HG03575 (cell line): Measurements from ENCODE around the gene NR3C2.

Experiments
- ATAC-seq: cut with Tn5 transposase; IDR thresholded peaks from one replicate; pipeline ENCODE4 v1.9.1; 2021; ENCODE audit not compliant: unreplicated experiment, insufficient number of reproducible peaks, low FRiP score; ENCODE audit errors: extremely low read depth

NR3C2 gene

DNA sequence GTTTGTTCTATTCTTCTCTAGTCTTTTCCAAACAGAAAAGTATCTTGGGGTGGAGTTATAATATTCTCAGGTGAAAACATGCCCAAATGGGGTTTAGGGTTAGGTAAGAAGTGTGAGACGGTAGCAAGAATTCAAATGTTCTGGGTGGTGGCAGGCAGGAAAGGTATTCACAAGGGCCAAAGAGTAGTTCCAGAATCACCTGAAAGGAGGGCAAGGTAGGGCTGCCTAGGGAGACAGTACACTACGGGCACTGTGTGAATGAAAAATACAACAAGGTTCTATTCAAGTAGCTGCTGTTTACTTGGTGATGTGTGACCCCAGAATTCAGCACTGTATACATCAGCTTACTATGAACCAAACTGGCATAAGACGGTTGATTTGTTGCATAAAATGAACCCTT, 51.9 kb downstream of the NR3C2 start:
- ATAC-seq, result no peak

DNA sequence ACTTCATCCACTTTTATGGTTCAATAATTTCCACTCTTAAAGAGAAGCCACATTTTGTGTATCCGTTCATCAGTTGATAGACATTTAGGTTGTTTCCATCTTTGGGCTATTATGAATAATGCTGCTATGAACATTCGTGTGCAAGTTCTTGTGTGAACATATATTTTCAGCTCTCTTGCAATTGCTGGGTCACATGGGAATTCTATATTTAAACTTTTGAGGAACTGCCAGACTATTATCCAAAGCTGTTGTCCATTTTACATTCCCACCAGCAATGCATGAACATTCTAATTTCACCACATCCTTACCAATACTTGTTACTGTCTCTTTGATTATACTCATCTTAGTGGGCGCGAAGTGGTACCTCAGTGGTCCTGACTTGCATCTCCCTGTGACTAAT, 61.9 kb downstream of the NR3C2 start:
- ATAC-seq, result no peak

DNA sequence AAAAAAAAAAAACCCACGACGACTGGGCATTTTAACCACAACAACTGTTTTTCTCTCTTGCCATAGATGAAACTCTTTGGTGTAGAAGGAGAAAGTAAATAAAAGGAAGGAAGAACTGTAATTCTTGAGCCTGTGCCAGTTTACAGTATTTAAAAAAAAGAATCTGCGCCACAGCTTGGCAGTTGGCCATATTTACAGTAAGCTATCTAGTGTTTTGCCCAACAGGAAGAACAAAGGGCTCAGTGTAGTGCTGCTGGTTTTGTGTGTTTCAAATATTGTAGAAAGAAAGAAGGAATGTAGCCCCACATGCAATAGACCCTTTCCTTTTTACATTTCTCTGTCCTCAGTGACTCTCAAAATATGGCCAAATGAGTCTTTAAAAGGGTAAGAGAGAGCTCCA, 66.1 kb downstream of the NR3C2 start:
- ATAC-seq, result no peak

DNA sequence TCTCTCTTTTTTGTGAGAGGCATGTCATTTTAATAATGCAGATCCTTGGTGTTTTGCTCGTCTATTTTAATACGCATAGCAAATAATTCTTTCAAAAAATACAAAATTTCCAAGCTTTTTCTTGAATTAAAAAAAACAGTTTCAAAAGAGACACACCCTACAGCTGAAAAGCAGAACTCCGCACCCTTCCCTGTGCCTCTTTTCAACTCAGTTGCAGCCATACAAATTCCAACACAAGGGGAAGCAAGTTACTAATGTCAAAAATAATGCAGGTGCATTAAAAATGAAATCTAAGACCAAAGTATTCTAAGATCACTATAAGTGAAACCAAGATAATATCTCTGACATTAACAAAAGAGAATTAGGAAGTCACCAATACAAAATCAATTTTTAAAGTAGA, 66.6 kb downstream of the NR3C2 start:
- ATAC-seq, result no peak

DNA sequence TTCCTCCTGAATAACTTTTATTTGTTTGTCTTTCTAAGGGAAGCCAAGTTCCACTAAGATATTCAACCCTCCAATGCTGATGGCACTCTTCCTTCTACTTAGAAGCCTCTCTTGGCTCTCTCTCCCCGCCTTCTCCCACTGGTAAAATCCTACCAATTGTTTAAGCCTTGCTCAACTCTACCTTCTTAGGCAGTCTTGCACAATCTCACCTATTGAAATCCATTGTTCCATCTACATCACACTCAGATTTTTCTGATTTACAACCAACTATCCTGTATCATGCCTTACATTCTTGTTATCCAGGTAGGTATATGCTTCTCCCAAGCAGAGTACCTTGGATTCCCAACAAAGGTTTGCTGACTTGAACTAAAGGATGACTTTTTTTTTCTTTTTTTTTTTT, 69.1 kb downstream of the NR3C2 start:
- no peak for ATAC-seq

DNA sequence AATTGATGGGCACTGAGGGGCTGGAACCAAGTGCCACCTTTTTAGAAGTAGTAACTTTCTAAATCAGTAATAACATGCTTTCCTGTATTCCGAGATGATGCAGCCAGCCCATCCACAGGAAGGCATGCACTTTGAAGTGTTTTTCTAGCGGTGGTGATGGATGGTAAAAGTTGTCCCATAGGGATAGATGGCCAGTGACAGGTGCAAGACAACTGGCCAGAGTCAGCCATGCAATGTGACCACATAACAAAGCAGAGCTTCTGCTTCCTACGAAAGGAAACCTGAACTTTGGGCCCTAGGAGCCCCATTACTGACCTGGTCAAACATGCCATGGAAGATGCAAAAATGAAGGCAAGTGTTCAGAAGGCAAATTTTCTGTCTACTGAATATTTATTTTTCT, 72.3 kb downstream of the NR3C2 start:
- no peak for ATAC-seq

DNA sequence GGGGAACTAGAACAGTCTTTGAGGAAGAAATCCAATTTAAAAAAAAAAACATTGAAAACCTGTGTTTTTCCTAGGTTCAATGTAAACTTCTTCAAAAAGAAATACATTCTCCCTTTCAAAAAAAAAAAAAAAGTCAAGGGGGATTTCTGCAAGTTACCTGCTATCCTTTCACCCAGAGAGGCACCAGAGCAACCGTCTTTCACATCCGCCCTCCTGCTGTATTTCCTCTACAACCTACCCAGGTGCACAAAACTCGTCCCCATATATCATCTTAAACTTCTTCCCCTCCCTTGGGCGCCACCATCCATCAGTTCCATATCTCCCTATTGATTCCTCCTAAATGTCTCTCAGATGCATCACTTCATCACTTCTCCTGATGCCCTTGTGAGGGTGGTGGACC, 74.5 kb downstream of the NR3C2 start:
- ATAC-seq, result no peak

DNA sequence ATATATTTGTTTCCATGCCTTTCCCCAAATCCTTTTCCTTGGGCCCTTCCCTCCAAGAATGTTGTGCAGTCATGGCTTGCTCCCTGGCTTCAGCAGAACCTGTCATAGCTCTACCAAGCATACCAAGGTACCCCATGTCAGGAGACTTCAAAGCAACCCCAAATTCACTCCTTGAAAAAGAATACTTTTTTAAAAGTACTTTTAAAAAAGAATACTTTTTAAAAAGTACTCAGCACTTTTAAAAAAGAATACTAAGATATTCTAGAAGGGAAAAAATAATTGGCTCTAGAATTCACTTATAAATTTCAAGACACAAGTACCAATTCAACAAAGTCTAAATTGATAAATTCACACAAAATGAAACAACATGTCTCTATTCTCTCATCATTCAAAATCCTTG, 76.0 kb downstream of the NR3C2 start:
- ATAC-seq, result no peak

DNA sequence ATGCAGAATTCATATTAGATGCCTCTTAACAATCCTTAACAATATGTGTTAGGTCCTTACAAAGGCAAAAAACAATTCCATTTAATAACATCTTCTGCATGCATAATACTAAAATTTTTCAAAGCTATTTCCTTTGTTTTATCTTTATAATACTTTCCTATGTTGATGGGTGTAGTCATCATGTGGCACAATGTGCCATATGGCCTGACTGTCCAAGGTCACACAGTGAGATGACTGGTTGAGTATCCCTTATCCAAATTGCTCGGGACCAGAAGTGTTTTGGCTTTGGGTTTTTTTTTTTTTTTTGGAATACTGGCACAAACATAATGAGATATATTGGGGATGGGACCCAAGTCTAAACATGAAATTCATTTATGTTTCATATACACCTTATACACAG, 77.7 kb downstream of the NR3C2 start:
- no peak for ATAC-seq

DNA sequence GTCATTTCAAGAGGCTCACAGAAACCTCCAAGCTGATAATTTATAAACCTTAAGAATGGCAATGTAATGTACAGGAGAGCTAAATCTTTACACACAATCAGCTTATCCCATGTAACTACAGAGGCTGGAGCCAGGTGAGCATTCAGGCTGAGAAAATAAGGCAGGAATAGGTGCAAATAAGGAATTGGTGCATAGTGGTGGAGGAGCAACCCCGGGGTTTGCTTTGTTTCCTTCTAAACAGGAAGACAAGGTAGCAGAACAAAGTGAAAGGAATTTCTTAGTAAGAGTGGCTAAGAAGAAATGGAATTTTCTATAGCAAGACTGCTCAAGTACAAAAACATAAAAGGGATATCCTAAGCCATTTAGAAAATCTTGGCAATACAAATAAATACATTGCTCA, 82.4 kb downstream of the NR3C2 start:
- no peak for ATAC-seq

DNA sequence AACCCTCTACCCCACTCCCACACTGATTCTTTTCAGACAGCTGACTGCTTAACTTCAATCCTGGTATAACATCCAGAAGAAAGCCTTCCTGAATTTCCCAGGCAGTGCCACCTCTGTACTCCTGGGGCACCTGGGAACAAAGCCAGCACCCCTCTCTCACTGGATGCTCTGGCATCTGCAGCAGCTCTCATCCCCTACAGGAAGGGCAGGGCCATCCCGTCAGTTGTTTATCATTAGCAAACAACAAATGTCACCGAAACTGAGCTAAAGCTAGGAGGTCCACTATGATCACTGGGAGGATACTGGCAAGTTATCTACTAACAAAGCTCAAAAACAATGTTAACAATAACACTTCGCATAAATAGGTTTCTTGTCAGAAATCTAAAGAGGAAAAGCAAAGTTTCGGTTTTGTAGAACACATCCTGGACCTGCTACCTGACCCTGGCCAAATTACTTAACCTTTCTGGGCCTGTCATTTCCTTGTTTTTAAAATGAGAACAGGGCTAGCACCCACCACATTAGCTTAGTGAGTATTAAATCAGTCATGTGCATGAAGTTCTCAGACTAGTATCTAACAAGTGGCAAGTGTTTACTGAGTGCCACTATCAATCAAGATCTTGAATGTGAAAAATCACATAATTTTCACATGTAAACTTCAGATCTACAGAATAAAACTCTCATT, 86.6 kb downstream of the NR3C2 start:
- no peak for ATAC-seq

DNA sequence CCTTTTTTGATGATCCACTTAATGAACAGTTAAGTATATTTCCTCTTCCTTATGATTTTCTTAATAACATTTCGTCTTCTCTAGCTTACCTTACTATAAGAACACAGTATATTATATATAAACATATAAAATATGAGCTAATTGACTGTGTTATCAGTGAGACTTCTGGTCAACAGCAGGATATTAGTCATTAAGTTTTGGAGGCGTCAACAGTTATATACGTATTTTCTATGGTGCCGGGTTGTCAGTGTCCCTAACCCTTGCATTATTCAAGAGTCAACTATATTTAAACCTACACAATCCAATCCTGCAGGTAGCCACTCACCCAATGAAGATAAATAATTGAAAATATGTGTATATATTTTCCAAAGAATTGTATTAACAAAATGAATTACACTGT, 88.0 kb downstream of the NR3C2 start:
- ATAC-seq, result no peak

DNA sequence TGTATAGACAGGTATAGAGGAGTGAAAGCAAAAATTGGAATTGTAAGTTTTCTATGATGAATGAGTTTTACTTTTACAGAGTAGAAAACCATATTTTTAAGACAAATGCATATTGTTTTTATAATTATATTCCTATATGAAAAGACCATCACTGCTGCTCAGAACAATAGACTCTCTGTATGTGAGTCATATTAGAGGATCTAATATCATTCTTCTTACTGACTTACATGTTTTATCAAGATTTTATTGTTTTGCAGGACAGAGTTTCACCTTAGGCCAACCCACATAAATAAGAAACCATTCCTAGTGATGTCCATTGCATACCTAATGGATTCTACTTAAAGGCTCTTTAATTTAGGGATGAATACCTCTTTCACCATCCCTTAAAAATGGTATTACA, 88.6 kb downstream of the NR3C2 start:
- no peak for ATAC-seq

DNA sequence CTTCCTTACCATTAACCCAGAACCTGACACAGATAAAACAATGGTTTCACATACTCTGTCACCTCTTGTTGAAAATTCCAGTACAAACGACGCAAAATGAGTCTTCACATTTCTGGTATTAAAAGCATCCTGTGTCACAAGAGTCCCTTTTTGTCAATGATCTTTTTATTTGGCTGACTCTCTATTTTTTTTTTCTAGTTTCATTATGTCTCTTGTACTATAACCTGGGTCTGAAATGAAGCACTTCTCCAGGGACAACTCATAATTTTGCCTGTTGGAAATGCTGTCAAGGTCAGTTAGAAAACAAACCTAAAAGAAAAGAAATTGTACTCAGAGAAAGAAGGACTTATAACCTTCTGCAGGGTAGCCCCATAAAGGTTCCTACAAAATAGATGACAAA, 93.1 kb downstream of the NR3C2 start:
- no peak for ATAC-seq

DNA sequence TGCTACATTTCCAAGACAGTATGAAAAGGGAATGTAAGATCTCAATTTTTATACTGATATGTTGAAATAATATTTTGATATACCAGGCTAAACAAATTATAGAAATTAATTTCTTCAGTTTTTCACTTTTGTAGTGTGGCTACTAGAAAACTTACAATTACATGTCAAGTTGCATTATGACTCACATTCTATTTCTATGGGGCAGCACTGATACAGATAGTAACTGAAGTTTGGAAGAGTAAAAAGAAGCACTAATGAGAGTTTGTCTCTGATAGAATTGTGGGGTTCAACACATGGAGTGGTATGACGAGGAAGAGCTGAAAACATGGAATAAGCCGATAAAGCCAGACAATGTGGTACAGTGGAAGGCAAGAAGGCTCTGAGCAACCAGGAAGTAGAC, 95.6 kb downstream of the NR3C2 start:
- no peak for ATAC-seq

DNA sequence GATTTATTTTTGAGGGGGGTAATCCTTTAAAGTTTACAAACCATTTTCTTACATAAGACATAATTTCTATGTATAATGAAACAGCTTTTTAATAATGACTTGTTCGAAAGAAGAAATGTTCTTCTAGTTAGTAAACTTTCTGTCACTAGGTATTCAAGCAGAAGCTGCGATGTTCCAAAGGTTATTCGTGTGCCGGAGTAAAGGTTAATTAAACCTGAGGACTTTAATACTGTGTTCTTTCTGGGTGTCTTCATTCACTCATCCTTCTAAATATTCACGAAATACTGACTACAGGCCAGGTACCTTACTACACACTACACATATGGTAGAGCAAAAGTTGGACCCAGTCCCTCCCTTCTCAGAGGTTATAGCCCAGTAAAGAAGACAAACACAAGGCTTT, 96.7 kb downstream of the NR3C2 start:
- no peak for ATAC-seq

DNA sequence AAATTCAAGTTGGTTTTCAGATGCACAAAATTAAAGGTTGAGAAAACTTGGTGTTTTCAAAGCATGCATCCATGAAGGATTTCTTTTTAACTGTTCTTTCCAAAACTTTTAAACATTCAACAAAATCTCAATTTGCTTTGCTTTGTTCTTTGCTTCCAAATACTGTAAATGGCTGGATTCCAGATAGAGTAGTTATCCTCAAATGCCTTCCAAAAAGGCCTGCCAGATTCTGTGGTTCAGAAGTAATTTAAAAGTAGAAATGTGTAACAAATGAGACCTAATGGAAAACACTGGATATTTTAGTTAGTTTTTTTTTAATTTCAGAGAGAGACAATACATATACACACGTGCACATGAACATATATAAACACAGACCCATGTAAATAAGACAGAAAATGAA, 97.3 kb downstream of the NR3C2 start:
- no peak for ATAC-seq

DNA sequence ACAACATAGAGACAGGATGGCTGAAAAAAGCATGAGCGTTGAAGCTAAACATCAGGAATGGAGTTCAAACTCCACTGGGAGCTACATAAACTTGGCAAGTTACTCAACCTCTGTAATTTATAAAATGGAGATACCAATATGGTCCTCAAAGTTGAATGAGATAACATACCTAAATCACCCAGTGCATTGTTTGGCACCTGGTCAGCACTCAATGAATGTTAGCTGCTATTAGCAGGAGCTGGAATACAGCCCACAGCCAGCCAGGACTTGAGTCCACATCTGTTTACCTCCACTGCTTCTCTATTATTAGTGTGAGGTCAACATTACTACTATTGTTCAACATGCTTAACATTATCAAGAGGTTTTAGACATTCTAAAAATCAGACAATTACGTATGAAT, 97.9 kb downstream of the NR3C2 start:
- ATAC-seq, result no peak

DNA sequence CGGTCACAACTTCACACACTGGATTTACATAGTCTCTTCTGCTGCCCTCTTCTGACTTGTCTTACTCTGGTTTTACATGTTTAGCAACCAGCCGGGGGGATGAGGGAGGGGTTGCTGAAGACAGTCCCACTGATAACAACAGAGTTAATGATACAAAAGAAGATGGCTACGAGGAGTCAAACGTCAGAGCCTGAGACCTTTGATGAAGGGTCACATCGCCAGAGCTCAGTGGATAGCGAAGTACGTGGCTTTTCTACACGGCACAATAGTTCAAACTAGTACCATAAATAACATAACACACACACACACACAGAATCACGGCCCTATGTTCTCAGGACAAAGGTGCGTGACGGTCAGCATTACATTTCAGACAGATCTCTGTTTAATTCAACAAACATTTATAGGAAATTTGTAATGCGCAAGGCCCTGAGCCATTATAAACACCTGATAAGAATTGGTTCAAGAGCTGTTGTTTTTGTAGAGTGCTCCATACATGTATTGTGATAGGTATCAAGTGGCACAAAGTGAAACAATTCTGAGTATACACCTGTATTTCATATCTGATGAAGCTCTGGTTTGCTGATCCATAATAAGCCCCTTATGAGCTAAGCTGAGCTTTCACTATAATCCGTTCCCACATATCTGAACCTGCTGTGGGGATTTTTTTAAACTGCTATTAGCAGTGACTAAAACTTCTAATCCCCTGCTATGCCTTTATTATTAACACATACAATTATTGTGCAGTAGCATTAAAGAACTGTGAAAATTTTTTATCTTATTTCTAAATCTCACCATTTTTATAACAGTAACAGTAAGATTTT, 100.0 kb downstream of the NR3C2 start:
- ATAC-seq, result no peak

DNA sequence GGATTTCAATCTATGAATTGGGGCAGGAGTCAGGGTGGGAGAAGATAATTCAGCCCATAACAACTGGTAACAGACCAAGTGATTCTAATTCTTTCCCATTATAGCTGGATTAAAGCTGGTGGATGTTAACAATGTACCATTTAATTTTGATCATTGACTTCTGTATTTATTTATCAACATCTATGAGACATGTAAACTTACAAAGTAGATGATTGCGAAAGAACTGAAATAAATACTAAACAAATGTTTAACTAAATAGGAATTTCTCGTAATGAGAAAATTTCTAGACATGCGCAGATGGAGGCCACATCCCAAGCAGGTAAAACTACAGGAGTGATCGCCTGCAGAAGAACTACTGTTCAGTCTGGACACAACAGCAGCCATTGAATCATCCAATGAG, 107.1 kb downstream of the NR3C2 start:
- no peak for ATAC-seq

DNA sequence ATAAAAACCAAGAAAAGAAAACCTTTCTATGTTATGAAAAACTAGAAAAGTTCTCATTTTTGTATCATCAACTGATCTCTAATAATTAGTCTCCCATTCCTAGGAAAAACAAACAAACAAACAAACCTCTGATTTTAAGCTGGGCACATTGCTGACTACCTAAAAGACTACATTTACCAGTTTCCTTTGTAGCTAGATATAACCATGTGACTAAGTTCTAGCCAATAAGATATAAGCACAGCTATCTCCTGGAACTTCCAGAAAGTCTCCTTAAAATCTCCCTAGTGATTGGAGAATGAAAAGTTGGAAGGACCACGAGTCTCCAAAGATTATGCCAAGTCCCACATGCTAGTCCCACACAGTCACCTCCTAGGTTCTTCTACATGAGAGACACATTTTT, 108.9 kb downstream of the NR3C2 start:
- ATAC-seq, result no peak
